Natural killer cell (primary cell): ENCODE measurements around the gene AFMID. TPM values are rescaled to one million over a fixed set of nuclear protein-coding genes. Genes with fewer than 3 reads are reported as not detected.

ENCODE experiments used
- ATAC-seq, 3 donors: fragments of 150-1000 bp in 2 of 3; fragments of 200-7000 bp in 1 of 3; cut with Tn5 transposase; 1 replicate in 1 of 3; 2 replicates in 2 of 3; pipeline ENCODE4 v1.10.0; 2021; ENCODE audit warnings: mild to moderate bottlenecking in 2 of 3, moderate library complexity in 2 of 3
- DNase-seq, 2 donors: peaks; one replicate each; pipeline versions ENCODE4 v3.0.0 to v3.0.0-alpha.2; 2013 to 2021; ENCODE audit warnings: mixed read lengths in 1 of 2
- H3K27ac ChIP-seq: one replicate; pipeline ENCODE4 v1.5.1; 2013; ENCODE audit warnings: mild to moderate bottlenecking, low read length
- H3K27me3 ChIP-seq: one replicate; pipeline ENCODE4 v1.6.1; 2013; ENCODE audit warnings: low read length; ENCODE audit not compliant: control insufficient read depth, insufficient read depth
- H3K36me3 ChIP-seq: one replicate; pipeline ENCODE4 v1.6.1; 2013; ENCODE audit warnings: low read length; ENCODE audit not compliant: control insufficient read depth, insufficient read depth
- H3K4me1 ChIP-seq: one replicate; pipeline ENCODE4 v1.6.1; 2013; ENCODE audit warnings: low read length; ENCODE audit not compliant: control insufficient read depth, insufficient read depth
- H3K4me3 ChIP-seq: one replicate; pipeline ENCODE4 v1.5.1; 2013; ENCODE audit warnings: low read length
- H3K9me3 ChIP-seq: one replicate; pipeline ENCODE4 v1.6.1; 2013; ENCODE audit warnings: low read length; ENCODE audit not compliant: control insufficient read depth, insufficient read depth
- H3K27ac Mint-ChIP-seq, 2 donors: one replicate each; pipeline ENCODE4 v1.8.0; 2022; ENCODE audit warnings: mild to moderate bottlenecking in 2 of 2, mixed read lengths in 2 of 2, moderate library complexity in 1 of 2
- H3K27me3 Mint-ChIP-seq, 2 donors: one replicate each; pipeline ENCODE4 v1.8.0; 2022; ENCODE audit warnings: low read depth in 2 of 2, mixed read lengths in 2 of 2
- H3K36me3 Mint-ChIP-seq: one replicate; pipeline ENCODE4 v1.8.0; 2022; ENCODE audit warnings: mixed read lengths
- H3K4me1 Mint-ChIP-seq, 2 donors: one replicate each; pipeline ENCODE4 v1.8.0; 2022; ENCODE audit warnings: mixed read lengths in 2 of 2
- H3K4me3 Mint-ChIP-seq: one replicate; pipeline ENCODE4 v1.8.0; 2022; ENCODE audit warnings: mild to moderate bottlenecking, moderate library complexity, mixed read lengths
- H3K9me3 Mint-ChIP-seq, 2 donors: one replicate each; pipeline ENCODE4 v1.8.0; 2022; ENCODE audit warnings: mixed read lengths in 2 of 2
- CTCF ChIP-seq: fragments of 200-600 bp; IDR thresholded peaks from one replicate; pipeline ENCODE4 v1.8.0; 2022; ENCODE audit warnings: antibody characterized with exemption
- WGBS: methylation state at CpG from one replicate; pipeline ENCODE4 v1.1.7; 2013; ENCODE audit warnings: missing lambda C conversion rate; ENCODE audit not compliant: insufficient coverage; 5-methylcytosine and 5-hydroxymethylcytosine counted together
- intact Hi-C: fragments of 100-400 bp; cut with micrococcal nuclease; formaldehyde crosslinking; loops from one replicate; pipeline ENCODE4 v1.14.2; 2022
- total RNA-seq, 4 donors: library from RNA; stranded (reverse); fragments of 120-200 nt in 1 of 4; gene quantifications; one replicate each; pipeline versions ENCODE4 v1.2.3 to v1.2.4, GENCODE V29; 2013 to 2022

Gene AFMID
- total RNA-seq, 3 donors from 2014 or later (not counting 1 experiment from before 2014, with no cell fraction given): 2.2 to 4.1 (median 2.3) TPM

GRCh38 chr17:78175643-78175981, 11.6 kb upstream of the AFMID start:
- Histone ChIP-seq H3K4me1 (peaks cover 69% of the 10 kb centered on the region), H3K36me3 (peaks cover 10% of the 10 kb centered on the region), H3K27ac (no peak overlapping the region), H3K4me3 (no peak overlapping the region), H3K9me3 (no peaks in the 10 kb centered on the region), H3K27me3 (no peaks in the 10 kb centered on the region)
- no peaks in the 10 kb centered on the region for H3K27me3 Mint-ChIP-seq
- H3K4me1 Mint-ChIP-seq: peaks cover 27 to 41% of the 10 kb centered on the region in 2 donors
- ATAC-seq (no peak), DNase-seq (no peak)
- H3K4me3 Mint-ChIP-seq: no peak overlapping the region
- intact Hi-C loops: no loop called here
- H3K27ac Mint-ChIP-seq: no peak overlapping the region
- no peaks in the 10 kb centered on the region for H3K9me3 Mint-ChIP-seq
- H3K36me3 Mint-ChIP-seq: no peaks in the 10 kb centered on the region
- WGBS: 97% methylated on average over 14 of the region's 14 CpGs
- TF ChIP-seq CTCF: no peak

DNA sequence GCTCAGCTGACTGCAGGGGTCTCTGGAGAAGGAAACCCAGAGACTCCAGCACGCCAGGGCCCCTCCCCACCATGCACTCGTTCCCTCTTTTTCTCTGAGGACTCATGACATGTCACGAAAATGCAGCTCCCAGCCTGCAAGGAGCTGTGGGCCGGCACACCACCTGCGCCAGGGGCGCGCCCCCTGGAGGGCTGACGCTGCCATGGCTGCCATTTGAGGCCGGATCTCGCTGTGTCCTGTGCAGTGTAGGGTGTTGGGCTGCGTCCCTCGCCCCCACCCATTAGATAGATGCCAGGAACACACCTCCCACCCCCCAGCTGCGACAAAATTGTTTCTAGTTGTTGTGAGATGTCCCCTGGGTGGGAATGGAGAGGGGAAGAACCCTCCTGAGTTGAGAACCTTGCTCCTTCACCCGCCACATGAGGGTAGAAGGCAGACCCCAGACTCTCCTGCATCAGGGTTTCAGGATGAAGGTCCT, 10.6 kb upstream of the AFMID start:
- Histone ChIP-seq H3K9me3 (no peaks in the 10 kb centered on the region), H3K4me1 (peaks cover 62% of the 10 kb centered on the region), H3K27ac (no peak overlapping the region), H3K4me3 (no peak overlapping the region), H3K27me3 (no peaks in the 10 kb centered on the region), H3K36me3 (peaks cover 5% of the 10 kb centered on the region)
- no peaks in the 10 kb centered on the region for H3K27me3 Mint-ChIP-seq
- TF ChIP-seq CTCF: peak; percentile 93
- H3K4me3 Mint-ChIP-seq: no peak overlapping the region
- intact Hi-C loops: loop anchor here (1.0 kb wide), 2 partner anchors 64 to 91 kb away; no protein-coding TSS in a partner anchor
- DNase-seq: peak; percentile 69 to 88
- peaks cover 27 to 40% of the 10 kb centered on the region in 2 donors for H3K4me1 Mint-ChIP-seq
- H3K27ac Mint-ChIP-seq: no peak overlapping the region
- 16% methylated on average over 11 of the region's 14 CpGs for WGBS
- no peaks in the 10 kb centered on the region for H3K9me3 Mint-ChIP-seq
- H3K36me3 Mint-ChIP-seq: no peaks in the 10 kb centered on the region
- ATAC-seq: peak; percentile 81 to 82 (median 82)

DNA sequence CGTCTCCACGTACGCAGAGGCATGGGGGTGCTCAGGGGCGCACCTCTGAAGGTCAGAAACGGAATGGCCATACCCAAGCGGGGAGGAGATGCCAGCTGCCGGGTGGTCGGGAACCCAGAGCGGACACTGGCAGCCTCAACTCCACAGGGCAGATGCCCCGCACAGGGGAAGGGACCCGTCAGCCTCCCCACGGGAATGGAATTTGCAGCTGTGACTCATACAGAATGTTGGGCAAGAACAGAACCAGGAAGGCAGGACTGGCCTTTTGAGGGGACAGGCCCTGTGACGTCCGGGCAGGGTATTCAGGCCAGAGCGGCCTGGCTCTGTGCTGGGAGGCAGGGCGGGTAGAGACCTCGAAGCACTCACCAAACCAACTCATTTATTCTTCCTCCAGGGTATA, 7.8 kb upstream of the AFMID start:
- WGBS: 97% methylated on average over 17 of the region's 17 CpGs
- no peak for TF ChIP-seq CTCF
- Histone ChIP-seq H3K4me1 (peaks cover 36% of the 10 kb centered on the region), H3K9me3 (no peaks in the 10 kb centered on the region), H3K36me3 (no peaks in the 10 kb centered on the region), H3K27me3 (no peaks in the 10 kb centered on the region), H3K27ac (peak overlapping the region; percentile 65), H3K4me3 (no peak overlapping the region)
- no peak for ATAC-seq
- Mint-ChIP-seq H3K4me3 (peak overlapping the region; percentile 17), H3K36me3 (no peaks in the 10 kb centered on the region), H3K9me3 (no peaks in the 10 kb centered on the region), H3K27ac (peak overlapping the region; percentile 85 to 88), H3K27me3 (no peaks in the 10 kb centered on the region), H3K4me1 (peaks cover 9 to 17% of the 10 kb centered on the region in 2 donors)
- DNase-seq: no peak
- intact Hi-C loops: no loop called here

GRCh38 chr17:78180083-78180482, 7.1 kb upstream of the AFMID start:
- H3K27ac ChIP-seq: peak overlapping the region; percentile 65
- Mint-ChIP-seq H3K27ac (peak overlapping the region; percentile 85 to 88), H3K36me3 (no peaks in the 10 kb centered on the region), H3K4me1 (peaks cover 9 to 17% of the 10 kb centered on the region in 2 donors), H3K9me3 (no peaks in the 10 kb centered on the region), H3K4me3 (peak overlapping the region; percentile 71), H3K27me3 (no peaks in the 10 kb centered on the region)
- 25% methylated on average over 14 of the region's 14 CpGs for WGBS
- peak overlapping the region; percentile 11 for H3K4me3 ChIP-seq
- DNase-seq (peak; percentile 18 to 36), ATAC-seq (peak; percentile 74 to 76 (median 74))
- H3K9me3 ChIP-seq: no peaks in the 10 kb centered on the region
- H3K36me3 ChIP-seq: no peaks in the 10 kb centered on the region
- H3K4me1 ChIP-seq: peaks cover 29% of the 10 kb centered on the region
- intact Hi-C loops: no loop called here
- TF ChIP-seq CTCF: no peak
- no peaks in the 10 kb centered on the region for H3K27me3 ChIP-seq
